Raji (cell line): Measurements from ENCODE around the gene SRGAP3.

ENCODE experiments used
- POLR2A ChIP-seq: IDR thresholded peaks from 2 replicates; pipeline ENCODE4 v1.6.1; 2011; ENCODE audit warnings: low read depth, low read length, control low read depth; ENCODE audit not compliant: insufficient read depth

The SRGAP3 gene

DNA sequence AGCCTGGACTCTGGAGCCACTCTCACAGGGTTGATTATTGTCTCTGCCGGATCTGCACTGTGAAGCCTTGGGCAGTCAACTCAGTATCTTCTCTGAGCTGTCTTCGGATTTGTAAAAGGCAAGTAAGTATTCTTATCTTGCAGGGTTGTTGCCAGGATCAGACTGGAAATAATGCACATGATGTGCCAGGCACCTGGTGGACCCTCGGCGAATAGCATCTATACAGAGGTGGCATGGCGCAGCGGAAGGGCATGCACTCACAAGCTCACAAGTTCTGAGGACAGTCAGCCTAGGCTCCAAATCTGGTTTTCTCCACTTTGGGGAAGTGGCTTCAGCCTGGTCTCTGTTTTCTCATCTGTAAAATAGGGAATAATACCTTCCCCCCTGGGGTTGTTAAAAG, 113.9 kb downstream of the SRGAP3 start:
- no peak for TF ChIP-seq POLR2A

DNA sequence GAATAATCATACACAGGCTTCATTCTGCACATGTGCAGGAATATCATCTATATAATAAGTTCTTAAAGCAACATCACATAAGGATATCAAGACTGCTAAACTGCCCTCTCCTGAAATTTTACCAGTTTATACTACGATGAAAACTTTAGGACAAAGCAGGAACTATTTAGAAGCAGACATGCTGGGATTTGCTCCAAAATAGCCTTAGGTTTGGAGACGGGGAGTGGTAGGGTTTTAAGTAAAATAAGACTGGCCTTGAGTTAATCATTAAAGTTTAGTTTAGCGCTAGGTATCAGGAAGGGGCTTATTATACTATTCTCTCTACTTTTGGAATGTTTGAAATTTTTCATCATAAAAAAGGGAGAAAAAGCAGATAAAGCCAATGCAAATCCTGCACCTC, 115.8 kb downstream of the SRGAP3 start:
- TF ChIP-seq POLR2A, result no peak

GRCh38 chr3:9130345-9131305, 118.8 kb downstream of the SRGAP3 start:
- no peak for TF ChIP-seq POLR2A

DNA sequence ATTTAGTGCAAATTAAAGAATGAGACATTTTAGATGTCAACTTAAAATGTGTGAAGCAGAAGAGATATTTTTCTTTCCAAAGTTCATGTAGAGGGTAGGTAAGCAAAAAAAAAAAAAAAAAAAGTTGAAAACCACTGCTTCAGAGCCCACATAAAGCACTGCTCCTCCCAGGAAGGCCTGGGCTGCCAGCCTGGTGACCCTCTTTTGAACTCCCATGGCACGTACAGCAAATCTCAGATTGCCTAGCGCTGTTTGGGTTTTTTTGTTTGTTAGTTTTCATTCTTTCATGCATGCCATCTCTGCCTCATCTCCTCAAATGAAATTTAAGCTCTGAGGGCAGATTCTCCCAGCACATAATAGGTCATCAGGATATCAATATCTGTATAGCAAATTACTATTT, 120.1 kb downstream of the SRGAP3 start:
- no peak for TF ChIP-seq POLR2A

GRCh38 chr3:9125278-9125951, 124.0 kb downstream of the SRGAP3 start:
- no peak for TF ChIP-seq POLR2A

DNA sequence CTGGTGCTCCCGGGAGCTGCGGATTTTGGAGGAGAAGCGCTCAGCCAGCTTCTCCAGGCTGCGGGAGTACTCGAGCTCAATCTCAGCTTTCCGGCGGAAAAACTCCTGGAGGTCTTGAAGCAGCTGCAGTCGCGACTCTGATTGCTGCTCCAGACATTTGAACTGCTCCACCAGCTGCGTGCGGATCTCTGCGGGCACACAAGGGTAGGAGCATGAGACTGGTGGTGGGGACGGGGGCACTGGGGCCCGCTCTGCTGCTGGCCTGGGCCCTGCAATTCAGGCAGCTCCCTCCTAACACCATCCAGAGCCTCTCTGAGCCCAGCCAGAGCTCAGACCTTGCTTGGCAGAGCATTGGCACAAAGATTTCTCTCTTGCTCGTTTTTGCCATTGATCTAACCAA, 124.7 kb downstream of the SRGAP3 start:
- no peak for TF ChIP-seq POLR2A

- no peak for TF ChIP-seq POLR2A
These were observed 125.6 kb downstream of the SRGAP3 start for GRCh38 chr3:9123840-9124239.

DNA sequence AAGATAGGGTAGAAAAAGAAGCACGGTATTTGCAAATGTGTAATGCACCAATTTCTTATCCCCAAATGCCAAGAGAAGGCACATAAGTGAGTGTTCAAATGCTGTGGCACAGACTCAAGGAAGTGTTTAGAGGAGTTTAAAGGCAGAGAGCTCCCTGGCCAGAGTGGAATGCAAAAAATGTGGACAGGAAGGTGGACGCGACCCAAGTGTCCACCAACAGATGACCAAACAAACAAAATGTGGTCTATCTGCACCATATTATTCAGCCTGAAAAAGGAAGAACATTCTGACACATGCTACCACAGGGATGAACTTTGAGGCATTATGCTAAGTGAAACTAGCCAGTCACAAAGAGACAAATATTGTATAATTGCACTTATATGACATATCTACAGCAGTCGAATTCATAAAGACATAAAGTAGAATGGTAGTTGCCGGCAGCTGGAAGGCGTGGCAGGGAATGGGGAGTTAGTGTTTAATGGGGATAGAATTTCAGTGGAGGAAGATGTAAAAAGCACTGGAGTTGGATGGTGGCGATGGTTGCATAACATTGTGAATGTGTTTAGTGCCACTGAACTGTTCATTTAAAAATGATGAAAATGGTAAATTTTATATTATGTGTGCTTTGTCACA, 126.6 kb downstream of the SRGAP3 start:
- TF ChIP-seq POLR2A, result no peak

DNA sequence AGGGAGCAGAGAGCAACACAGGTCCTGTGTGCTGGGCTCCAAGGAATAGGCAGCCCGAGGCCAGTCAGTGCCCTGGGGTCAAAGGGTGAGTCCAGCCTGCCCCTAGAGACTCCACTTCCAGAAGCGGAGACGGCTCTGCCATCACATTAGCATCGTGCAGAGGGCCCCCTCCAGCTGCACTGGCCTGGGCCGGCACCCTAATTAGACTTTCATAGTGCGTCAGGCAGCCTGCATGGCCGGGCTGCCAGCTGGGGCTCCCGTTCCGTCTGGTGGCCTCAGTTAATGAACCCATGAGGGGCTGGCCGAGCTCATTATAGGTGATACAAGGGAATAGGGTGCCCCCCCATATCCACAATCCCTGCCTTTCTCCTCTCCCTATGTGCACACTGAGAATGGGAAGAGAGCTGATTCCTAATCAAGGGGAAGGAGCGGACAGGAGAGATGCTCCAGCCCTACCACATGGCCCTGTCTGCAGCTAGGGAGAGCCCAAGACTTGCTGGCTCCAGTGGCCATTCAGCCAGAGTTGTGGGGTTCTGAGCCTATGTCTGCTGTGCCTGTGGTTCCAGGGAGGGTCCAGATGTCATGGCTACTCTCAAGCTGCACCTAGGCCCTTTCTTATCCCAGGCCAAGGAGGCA, 128.0 kb downstream of the SRGAP3 start:
- no peak for TF ChIP-seq POLR2A

DNA sequence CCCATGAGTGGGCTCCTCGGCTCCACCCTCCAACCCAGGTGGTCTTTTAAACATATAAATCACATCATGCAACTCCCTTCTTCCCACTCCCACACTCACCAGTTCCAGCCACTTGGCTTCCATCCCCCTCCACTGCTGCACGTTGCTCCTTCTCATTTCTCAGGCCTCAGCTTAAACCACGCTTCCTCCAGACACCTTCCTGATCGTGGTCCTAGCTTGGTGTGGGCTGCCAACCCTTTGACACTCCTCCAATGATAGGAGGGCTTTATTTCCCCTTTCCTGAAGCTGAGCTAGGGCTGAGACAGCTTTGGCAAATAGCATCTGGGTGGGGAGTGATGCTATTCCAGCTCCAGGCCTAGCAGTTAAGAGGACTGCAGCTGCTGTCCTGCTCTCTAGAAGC, 130.1 kb downstream of the SRGAP3 start:
- TF ChIP-seq POLR2A, result no peak

GRCh38 chr3:9118222-9118621, 131.2 kb downstream of the SRGAP3 start:
- no peak for TF ChIP-seq POLR2A

- TF ChIP-seq POLR2A, result no peak
These were observed 132.2 kb downstream of the SRGAP3 start for GRCh38 chr3:9117220-9117619.

GRCh38 chr3:9116336-9116735, 133.1 kb downstream of the SRGAP3 start:
- TF ChIP-seq POLR2A, result no peak

GRCh38 chr3:9115336-9115735, 134.1 kb downstream of the SRGAP3 start:
- no peak for TF ChIP-seq POLR2A

- TF ChIP-seq POLR2A, result no peak
These were observed 136.4 kb downstream of the SRGAP3 start for GRCh38 chr3:9113040-9113439.
